WI38 (cell line): ENCODE results near the gene FAM3C.
"Not testable (repeated sequence)": the region's sequence is repeated elsewhere in the genome, so short reads cannot be mapped to it uniquely, and the experiment has no call there.

Experiments used
- H3K4me3 ChIP-seq: 2 replicates; pipeline ENCODE4 v1.5.1; 2011; ENCODE audit warnings: low read depth, mild to moderate bottlenecking, control low read depth, low read length
- CTCF ChIP-seq: IDR thresholded peaks from 2 replicates; pipeline ENCODE4 v1.5.1; 2012; ENCODE audit warnings: low read depth, mild to moderate bottlenecking, control low read depth, low read length

Gene FAM3C

GRCh38 chr7:121323515-121324302 lies 72.4 kb downstream of the FAM3C start:
- TF ChIP-seq CTCF, result no peak
- H3K4me3 ChIP-seq, result no peak overlapping the region

- H3K4me3 ChIP-seq, result no peak overlapping the region
- no peak for TF ChIP-seq CTCF
Observed at GRCh38 chr7:121322460-121322859, 73.6 kb downstream of the FAM3C start.

GRCh38 chr7:121315170-121315569 lies 80.9 kb downstream of the FAM3C start:
- H3K4me3 ChIP-seq, result not testable (repeated sequence)

GRCh38 chr7:121313793-121314676 lies 82.1 kb downstream of the FAM3C start:
- TF ChIP-seq CTCF, result no peak
- H3K4me3 ChIP-seq, result no peak overlapping the region

- H3K4me3 ChIP-seq, result no peak overlapping the region
- TF ChIP-seq CTCF, result no peak
Observed at GRCh38 chr7:121313220-121313792, 82.8 kb downstream of the FAM3C start.

- no peak overlapping the region for H3K4me3 ChIP-seq
- TF ChIP-seq CTCF, result no peak
Observed at GRCh38 chr7:121307021-121307574, 89.0 kb downstream of the FAM3C start.

GRCh38 chr7:121306565-121306964 lies 89.5 kb downstream of the FAM3C start:
- TF ChIP-seq CTCF, result no peak
- no peak overlapping the region for H3K4me3 ChIP-seq
